SK-N-SH (cell line): ENCODE results near the gene RESF1. TPM values are rescaled to one million over a fixed set of nuclear protein-coding genes. Genes with fewer than 3 reads are reported as not detected.

Experiments
- CTCF ChIA-PET: fragments of 300-600, 350-600 bp; formaldehyde crosslinking; extraction: SDS; loops from one replicate; lab custom pipeline; 2021; lab: Yijun Ruan, JAX
- POLR2A ChIA-PET: fragments of 350-600 bp; sonication (Branson Sonifier 250); formaldehyde crosslinking; extraction: SDS; loops from one replicate; lab custom pipeline; 2020; ENCODE audit warnings: antibody characterized with exemption, inconsistent platforms; lab: Yijun Ruan, JAX
- DNase-seq: peaks from one replicate; pipeline ENCODE4 v3.0.0; 2012
- H2AFZ ChIP-seq: fragments of 200-600 bp; sonication (generic); 2 replicates; pipeline ENCODE4 v1.8.1; 2016; ENCODE audit warnings: antibody characterized with exemption, mild to moderate bottlenecking, low read depth
- H3F3A ChIP-seq: fragments of 200-600 bp; sonication (generic); replicated peaks from 2 replicates; pipeline ENCODE3; 2016; ENCODE audit warnings: antibody characterized with exemption, mild to moderate bottlenecking; ENCODE audit not compliant: insufficient read depth
- H3K27ac ChIP-seq, 2 experiments: fragments of 200-500 bp in 1 of 2; fragments of 200-600 bp in 1 of 2; sonication (Bioruptor generic) in 1 of 2; sonication (generic), shearing (Covaris generic) in 1 of 2; 2 replicates each; pipeline versions ENCODE4 v1.5.1 to v1.6.1; 2014 to 2016; ENCODE audit warnings: low read depth in 2 of 2, inconsistent platforms in 1 of 2, low read length in 1 of 2, mild to moderate bottlenecking in 1 of 2, mixed read lengths in 1 of 2
- H3K27me3 ChIP-seq: fragments of 200-600 bp; sonication (generic), shearing (Covaris generic); 2 replicates; pipeline ENCODE4 v1.6.1; 2016; ENCODE audit warnings: mixed run types; ENCODE audit not compliant: insufficient read depth
- H3K36me3 ChIP-seq, 2 experiments: fragments of 200-500 bp in 1 of 2; fragments of 200-600 bp in 1 of 2; sonication (Bioruptor generic) in 1 of 2; sonication (generic) in 1 of 2; replicated peaks in 1 of 2; 2 replicates each; pipeline versions ENCODE3 to v1.5.1; 2014 to 2016; ENCODE audit warnings: low read length in 1 of 2, mild to moderate bottlenecking in 1 of 2; ENCODE audit not compliant: insufficient read depth in 2 of 2, control insufficient read depth in 1 of 2
- H3K4me1 ChIP-seq, 2 experiments: fragments of 200-500 bp in 1 of 2; fragments of 200-600 bp in 1 of 2; sonication (Bioruptor generic) in 1 of 2; sonication (generic), shearing (Covaris generic) in 1 of 2; 2 replicates each; pipeline versions ENCODE4 v1.5.1 to v1.6.1; 2014 to 2016; ENCODE audit warnings: low read depth in 1 of 2, low read length in 1 of 2, mixed run types in 1 of 2; ENCODE audit not compliant: insufficient read depth in 2 of 2, control insufficient read depth in 1 of 2
- H3K4me2 ChIP-seq: fragments of 200-600 bp; sonication (generic), shearing (Covaris generic); 2 replicates; pipeline ENCODE4 v1.6.1; 2017; ENCODE audit warnings: mixed run types
- H3K4me3 ChIP-seq, 2 experiments: fragments of 200-500 bp in 1 of 2; fragments of 200-600 bp in 1 of 2; sonication (Bioruptor generic) in 1 of 2; sonication (generic), shearing (Covaris generic) in 1 of 2; 2 replicates each; pipeline versions ENCODE4 v1.5.1 to v1.8.1; 2014 to 2016; ENCODE audit warnings: low read depth in 2 of 2, inconsistent platforms in 1 of 2, low read length in 1 of 2, mild to moderate bottlenecking in 1 of 2, mixed read lengths in 1 of 2, moderate library complexity in 1 of 2
- H3K79me2 ChIP-seq: fragments of 200-600 bp; sonication (generic); 2 replicates; pipeline ENCODE4 v1.8.1; 2017; ENCODE audit warnings: mild to moderate bottlenecking; ENCODE audit not compliant: insufficient read depth
- H3K9ac ChIP-seq: fragments of 200-600 bp; sonication (generic); 2 replicates; pipeline ENCODE4 v1.6.1; 2017; ENCODE audit warnings: mixed run types
- H3K9me2 ChIP-seq: fragments of 200-600 bp; sonication (generic); 2 replicates; pipeline ENCODE4 v1.6.1; 2017; ENCODE audit warnings: mixed run types
- H3K9me3 ChIP-seq: fragments of 200-600 bp; sonication (generic); 2 replicates; pipeline ENCODE4 v1.6.1; 2017; ENCODE audit warnings: mixed run types, mild to moderate bottlenecking, moderate library complexity
- H4K20me1 ChIP-seq: fragments of 200-600 bp; sonication (generic); 2 replicates; pipeline ENCODE4 v1.6.1; 2017; ENCODE audit warnings: mild to moderate bottlenecking, mixed run types; ENCODE audit not compliant: insufficient read depth
- CHD2 ChIP-seq: fragments of 150-350 bp; IDR thresholded peaks from 2 replicates; pipeline ENCODE4 v1.6.1; 2018; ENCODE audit warnings: low read length; ENCODE audit not compliant: partially characterized antibody
- FOXJ3 ChIP-seq: sonication (generic); formaldehyde crosslinking; IDR thresholded peaks from 2 replicates; pipeline ENCODE4 v1.5.1; 2020; ENCODE audit warnings: mild to moderate bottlenecking, missing genetic modification reagents
- GATA2 ChIP-seq: sonication (generic); formaldehyde crosslinking; IDR thresholded peaks from 2 replicates; pipeline ENCODE4 v1.5.0; 2020; ENCODE audit warnings: mild to moderate bottlenecking, missing genetic modification reagents
- MEF2A ChIP-seq: IDR thresholded peaks from 2 replicates; pipeline ENCODE4 v1.4.0; 2012; ENCODE audit warnings: low read depth, borderline replicate concordance
- NFIC ChIP-seq: IDR thresholded peaks from 2 replicates; pipeline ENCODE4 v1.4.0; 2012; ENCODE audit warnings: borderline replicate concordance
- POLR2AphosphoS5 ChIP-seq: IDR thresholded peaks from 2 replicates; pipeline ENCODE4 v1.6.1; 2012; ENCODE audit warnings: low read depth, low read length
- RFX5 ChIP-seq: IDR thresholded peaks from 2 replicates; pipeline ENCODE4 v1.6.1; 2012; ENCODE audit warnings: mild to moderate bottlenecking, improper control_type of control experiment, low read length
- SMC3 ChIP-seq: IDR thresholded peaks from 2 replicates; pipeline ENCODE4 v1.6.1; 2012; ENCODE audit warnings: low read depth, low read length, improper control_type of control experiment
- WGBS: methylation state at CpG from one replicate; pipeline ENCODE4 v1.1.6; 2017; ENCODE audit warnings: low lambda C conversion rate; 5-methylcytosine and 5-hydroxymethylcytosine counted together
- polyA plus RNA-seq, 3 experiments: library from polyadenylated mRNA; depleted of rRNA; stranded (reverse); fragments of >200 nt; gene quantifications; 2 replicates each; pipeline ENCODE4 v1.2.3, GENCODE V29; 2012
- TF ChIP-seq, protein P1 (sequence below): IDR thresholded peaks from 2 replicates; pipeline ENCODE4 v1.4.0; 2012; ENCODE audit warnings: low read depth, borderline replicate concordance
- TF ChIP-seq, protein P2 (sequence below): fragments of 200-600 bp; sonication (generic); IDR thresholded peaks from 2 replicates; pipeline ENCODE4 v1.6.1; 2017; ENCODE audit warnings: antibody characterized with exemption, mild to moderate bottlenecking, moderate library complexity
- TF ChIP-seq, protein P3 (sequence below): IDR thresholded peaks from 2 replicates; pipeline ENCODE4 v1.6.1; 2012; ENCODE audit warnings: mild to moderate bottlenecking, low read depth, low read length, moderate library complexity
- TF ChIP-seq, protein P4 (sequence below): fragments of 150-350 bp; IDR thresholded peaks from 2 replicates; pipeline ENCODE4 v1.6.1; 2017; ENCODE audit warnings: antibody characterized with exemption, low read length, low read depth, borderline replicate concordance

RESF1 gene
- polyA plus RNA-seq, 1 of the 3 experiments (the other 2 are of a cell fraction) = 4.9 TPM

DNA sequence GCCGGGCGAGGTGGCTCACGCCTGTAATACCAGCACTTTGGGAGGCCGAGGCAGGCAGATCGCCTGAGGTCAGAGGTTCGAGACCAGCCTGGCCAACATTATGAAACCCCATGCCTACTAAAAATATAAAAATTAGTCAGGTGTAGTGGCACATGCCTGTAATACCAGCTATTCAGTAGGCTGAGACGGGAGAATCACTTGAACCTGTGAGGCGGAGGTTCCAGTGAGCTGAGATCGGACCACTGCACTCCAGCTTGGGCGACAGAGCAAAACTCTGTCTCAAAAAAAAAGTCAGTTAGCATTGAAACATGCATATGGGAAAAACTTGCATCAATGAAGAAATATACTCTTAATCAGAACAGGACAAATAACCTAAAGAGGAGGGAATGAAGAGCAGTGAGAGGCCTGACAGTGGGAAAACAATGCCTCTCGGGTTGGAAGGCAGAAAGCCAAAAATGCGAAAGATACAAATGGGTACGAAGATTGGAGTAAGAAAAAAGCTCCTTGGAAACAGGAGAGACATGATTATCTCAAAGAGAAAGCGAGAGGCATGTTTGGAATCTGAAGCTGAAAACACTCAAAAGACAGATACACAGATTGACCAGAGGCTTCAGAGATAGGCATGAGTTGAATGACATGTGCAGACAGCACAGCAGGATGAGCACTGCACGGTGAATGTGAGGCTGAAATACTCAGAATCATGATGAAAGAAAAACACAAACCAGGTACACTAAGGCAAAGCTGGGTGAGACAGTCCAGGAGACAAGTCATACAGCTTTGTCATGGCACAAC, 30.6 kb downstream of the RESF1 start:
- DNase-seq = no peak
- POLR2A ChIA-PET = no interaction called here
- CTCF ChIA-PET = interaction anchor here (1.2 to 1.3 kb wide), 3 partner anchors 9 to 71 kb away, joined by 3 to 6 read pairs (median 5); no protein-coding TSS in a partner anchor

More for the DNA sequence above, 30.6 kb downstream of the RESF1 start:
- Histone ChIP-seq H2AFZ (no peak overlapping the region), H3K9ac (no peak overlapping the region), H3K4me1 (no peaks in the 10 kb centered on the region), H4K20me1 (no peaks in the 10 kb centered on the region), H3K36me3 (peaks cover 0 to 21% of the 10 kb centered on the region in 2 experiments), H3K27ac (no peak overlapping the region), H3K9me3 (no peaks in the 10 kb centered on the region), H3F3A (no peaks in the 10 kb centered on the region), H3K27me3 (no peaks in the 10 kb centered on the region), H3K79me2 (peaks cover 7% of the 10 kb centered on the region; the same call in 1 of the 2 replicates), H3K4me2 (no peak overlapping the region), H3K4me3 (no peak overlapping the region), H3K9me2 (no peaks in the 10 kb centered on the region)
- 96% methylated on average over 15 of the region's 15 CpGs for WGBS
- TF ChIP-seq, protein P1, sequence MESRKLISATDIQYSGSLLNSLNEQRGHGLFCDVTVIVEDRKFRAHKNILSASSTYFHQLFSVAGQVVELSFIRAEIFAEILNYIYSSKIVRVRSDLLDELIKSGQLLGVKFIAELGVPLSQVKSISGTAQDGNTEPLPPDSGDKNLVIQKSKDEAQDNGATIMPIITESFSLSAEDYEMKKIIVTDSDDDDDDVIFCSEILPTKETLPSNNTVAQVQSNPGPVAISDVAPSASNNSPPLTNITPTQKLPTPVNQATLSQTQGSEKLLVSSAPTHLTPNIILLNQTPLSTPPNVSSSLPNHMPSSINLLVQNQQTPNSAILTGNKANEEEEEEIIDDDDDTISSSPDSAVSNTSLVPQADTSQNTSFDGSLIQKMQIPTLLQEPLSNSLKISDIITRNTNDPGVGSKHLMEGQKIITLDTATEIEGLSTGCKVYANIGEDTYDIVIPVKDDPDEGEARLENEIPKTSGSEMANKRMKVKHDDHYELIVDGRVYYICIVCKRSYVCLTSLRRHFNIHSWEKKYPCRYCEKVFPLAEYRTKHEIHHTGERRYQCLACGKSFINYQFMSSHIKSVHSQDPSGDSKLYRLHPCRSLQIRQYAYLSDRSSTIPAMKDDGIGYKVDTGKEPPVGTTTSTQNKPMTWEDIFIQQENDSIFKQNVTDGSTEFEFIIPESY = no peak
- TF ChIP-seq GATA2 (CRISPR knock-in tag) (no peak), MEF2A (no peak), SMC3 (no peak), RFX5 (no peak), CHD2 (no peak), FOXJ3 (CRISPR knock-in tag) (no peak), NFIC (no peak), POLR2AphosphoS5 (no peak)
- TF ChIP-seq, protein P2, sequence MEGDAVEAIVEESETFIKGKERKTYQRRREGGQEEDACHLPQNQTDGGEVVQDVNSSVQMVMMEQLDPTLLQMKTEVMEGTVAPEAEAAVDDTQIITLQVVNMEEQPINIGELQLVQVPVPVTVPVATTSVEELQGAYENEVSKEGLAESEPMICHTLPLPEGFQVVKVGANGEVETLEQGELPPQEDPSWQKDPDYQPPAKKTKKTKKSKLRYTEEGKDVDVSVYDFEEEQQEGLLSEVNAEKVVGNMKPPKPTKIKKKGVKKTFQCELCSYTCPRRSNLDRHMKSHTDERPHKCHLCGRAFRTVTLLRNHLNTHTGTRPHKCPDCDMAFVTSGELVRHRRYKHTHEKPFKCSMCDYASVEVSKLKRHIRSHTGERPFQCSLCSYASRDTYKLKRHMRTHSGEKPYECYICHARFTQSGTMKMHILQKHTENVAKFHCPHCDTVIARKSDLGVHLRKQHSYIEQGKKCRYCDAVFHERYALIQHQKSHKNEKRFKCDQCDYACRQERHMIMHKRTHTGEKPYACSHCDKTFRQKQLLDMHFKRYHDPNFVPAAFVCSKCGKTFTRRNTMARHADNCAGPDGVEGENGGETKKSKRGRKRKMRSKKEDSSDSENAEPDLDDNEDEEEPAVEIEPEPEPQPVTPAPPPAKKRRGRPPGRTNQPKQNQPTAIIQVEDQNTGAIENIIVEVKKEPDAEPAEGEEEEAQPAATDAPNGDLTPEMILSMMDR = no peak
- TF ChIP-seq, protein P3, sequence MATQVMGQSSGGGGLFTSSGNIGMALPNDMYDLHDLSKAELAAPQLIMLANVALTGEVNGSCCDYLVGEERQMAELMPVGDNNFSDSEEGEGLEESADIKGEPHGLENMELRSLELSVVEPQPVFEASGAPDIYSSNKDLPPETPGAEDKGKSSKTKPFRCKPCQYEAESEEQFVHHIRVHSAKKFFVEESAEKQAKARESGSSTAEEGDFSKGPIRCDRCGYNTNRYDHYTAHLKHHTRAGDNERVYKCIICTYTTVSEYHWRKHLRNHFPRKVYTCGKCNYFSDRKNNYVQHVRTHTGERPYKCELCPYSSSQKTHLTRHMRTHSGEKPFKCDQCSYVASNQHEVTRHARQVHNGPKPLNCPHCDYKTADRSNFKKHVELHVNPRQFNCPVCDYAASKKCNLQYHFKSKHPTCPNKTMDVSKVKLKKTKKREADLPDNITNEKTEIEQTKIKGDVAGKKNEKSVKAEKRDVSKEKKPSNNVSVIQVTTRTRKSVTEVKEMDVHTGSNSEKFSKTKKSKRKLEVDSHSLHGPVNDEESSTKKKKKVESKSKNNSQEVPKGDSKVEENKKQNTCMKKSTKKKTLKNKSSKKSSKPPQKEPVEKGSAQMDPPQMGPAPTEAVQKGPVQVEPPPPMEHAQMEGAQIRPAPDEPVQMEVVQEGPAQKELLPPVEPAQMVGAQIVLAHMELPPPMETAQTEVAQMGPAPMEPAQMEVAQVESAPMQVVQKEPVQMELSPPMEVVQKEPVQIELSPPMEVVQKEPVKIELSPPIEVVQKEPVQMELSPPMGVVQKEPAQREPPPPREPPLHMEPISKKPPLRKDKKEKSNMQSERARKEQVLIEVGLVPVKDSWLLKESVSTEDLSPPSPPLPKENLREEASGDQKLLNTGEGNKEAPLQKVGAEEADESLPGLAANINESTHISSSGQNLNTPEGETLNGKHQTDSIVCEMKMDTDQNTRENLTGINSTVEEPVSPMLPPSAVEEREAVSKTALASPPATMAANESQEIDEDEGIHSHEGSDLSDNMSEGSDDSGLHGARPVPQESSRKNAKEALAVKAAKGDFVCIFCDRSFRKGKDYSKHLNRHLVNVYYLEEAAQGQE = no peak
- TF ChIP-seq, protein P4, sequence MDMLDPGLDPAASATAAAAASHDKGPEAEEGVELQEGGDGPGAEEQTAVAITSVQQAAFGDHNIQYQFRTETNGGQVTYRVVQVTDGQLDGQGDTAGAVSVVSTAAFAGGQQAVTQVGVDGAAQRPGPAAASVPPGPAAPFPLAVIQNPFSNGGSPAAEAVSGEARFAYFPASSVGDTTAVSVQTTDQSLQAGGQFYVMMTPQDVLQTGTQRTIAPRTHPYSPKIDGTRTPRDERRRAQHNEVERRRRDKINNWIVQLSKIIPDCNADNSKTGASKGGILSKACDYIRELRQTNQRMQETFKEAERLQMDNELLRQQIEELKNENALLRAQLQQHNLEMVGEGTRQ = no peak
